ENCODE results near the gene DHX34.
"Not testable (repeated sequence)": the region's sequence is repeated elsewhere in the genome, so short reads cannot be mapped to it uniquely, and the experiment has no call there.

Gene DHX34

GRCh38 chr19:47411101-47411500 is 62.0 kb downstream of the DHX34 start:
- Histone ChIP-seq H3K9me3 (ENCODE audit: control insufficient read depth, insufficient read depth, low read depth, low read length) (no peaks in the 10 kb centered on the region), H3K27ac (ENCODE audit: extremely low read depth, low read depth, low read length) (no peak overlapping the region), H3K4me3 (ENCODE audit: low read depth, low read length) (no peak overlapping the region), H3K36me3 (ENCODE audit: control insufficient read depth in 2 of 2, insufficient read depth in 1 of 2, low read length in 2 of 2) (peaks cover 0 to 11% of the 10 kb centered on the region in 2 experiments; a peak in 2 of 3 replicates), H3K4me1 (ENCODE audit: control insufficient read depth, insufficient read depth, low read length) (no peaks in the 10 kb centered on the region)
- CTCF ChIA-PET = interaction anchor here (0.6 to 0.9 kb wide), 4 partner anchors 19 to 120 kb away, joined by 3 to 4 read pairs (median 3); partner anchors contain the start of gene DHX34
- TF ChIP-seq ZNF658 (tag by site-specific recombination; IDR thresholded peaks at IDR 0.05) (no peak), ZBTB11 (tag by site-specific recombination; conservative IDR thresholded peaks at IDR 0.05; ENCODE audit: low read depth) (no peak), ZBTB48 (tag by site-specific recombination; IDR thresholded peaks at IDR 0.05) (no peak), ZNF155 (tag by site-specific recombination; IDR thresholded peaks at IDR 0.05) (no peak), REPIN1 (tag by site-specific recombination; IDR thresholded peaks at IDR 0.05; ENCODE audit: low read depth) (no peak), ZNF362 (tag by site-specific recombination; IDR thresholded peaks at IDR 0.05) (no peak), HOXC10 (CRISPR knock-in tag; IDR thresholded peaks at IDR 0.05) (no peak), ZNF266 (tag by site-specific recombination; IDR thresholded peaks at IDR 0.05; ENCODE audit: low read depth) (no peak), TSHZ1 (tag by site-specific recombination; IDR thresholded peaks at IDR 0.05; ENCODE audit: borderline replicate concordance) (no peak)
- TF ChIP-seq, protein P1, sequence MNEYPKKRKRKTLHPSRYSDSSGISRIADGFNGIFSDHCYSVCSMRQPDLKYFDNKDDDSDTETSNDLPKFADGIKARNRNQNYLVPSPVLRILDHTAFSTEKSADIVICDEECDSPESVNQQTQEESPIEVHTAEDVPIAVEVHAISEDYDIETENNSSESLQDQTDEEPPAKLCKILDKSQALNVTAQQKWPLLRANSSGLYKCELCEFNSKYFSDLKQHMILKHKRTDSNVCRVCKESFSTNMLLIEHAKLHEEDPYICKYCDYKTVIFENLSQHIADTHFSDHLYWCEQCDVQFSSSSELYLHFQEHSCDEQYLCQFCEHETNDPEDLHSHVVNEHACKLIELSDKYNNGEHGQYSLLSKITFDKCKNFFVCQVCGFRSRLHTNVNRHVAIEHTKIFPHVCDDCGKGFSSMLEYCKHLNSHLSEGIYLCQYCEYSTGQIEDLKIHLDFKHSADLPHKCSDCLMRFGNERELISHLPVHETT (tag by site-specific recombination; IDR thresholded peaks at IDR 0.05) = no peak
- POLR2A ChIA-PET = no interaction called here

DNA sequence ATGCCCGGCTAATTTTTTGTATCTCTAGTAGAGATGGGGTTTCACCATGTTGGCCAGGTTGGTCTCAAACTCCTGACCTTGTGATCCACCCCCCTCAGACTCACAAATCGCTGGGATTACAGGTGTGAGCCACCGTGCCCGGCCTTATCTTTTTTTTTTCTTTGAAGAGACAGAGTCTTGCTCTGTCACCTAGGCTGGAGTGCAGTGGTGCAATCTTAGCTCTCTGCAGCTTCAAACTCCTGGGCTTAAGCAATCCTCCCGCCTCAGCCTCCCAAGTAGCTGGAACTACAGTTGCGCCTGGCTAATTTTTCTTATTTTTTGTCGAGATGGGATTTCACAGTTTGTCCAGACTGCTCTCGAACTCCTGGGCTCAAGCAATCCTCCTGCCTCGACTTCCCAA is 62.6 kb downstream of the DHX34 start:
- POLR2A ChIA-PET; H3K36me3 ChIP-seq (ENCODE audit: control insufficient read depth in 2 of 2, insufficient read depth in 1 of 2, low read length in 2 of 2); H3K4me1 ChIP-seq (ENCODE audit: control insufficient read depth, insufficient read depth, low read length); H3K27ac ChIP-seq (ENCODE audit: extremely low read depth, low read depth, low read length); H3K9me3 ChIP-seq (ENCODE audit: control insufficient read depth, insufficient read depth, low read depth, low read length); H3K4me3 ChIP-seq (ENCODE audit: low read depth, low read length): not testable (repeated sequence)
- CTCF ChIA-PET = interaction anchor here (0.7 to 0.9 kb wide), 3 partner anchors 20 to 62 kb away, joined by 3 to 4 read pairs (median 3); partner anchors contain the start of gene DHX34

DNA sequence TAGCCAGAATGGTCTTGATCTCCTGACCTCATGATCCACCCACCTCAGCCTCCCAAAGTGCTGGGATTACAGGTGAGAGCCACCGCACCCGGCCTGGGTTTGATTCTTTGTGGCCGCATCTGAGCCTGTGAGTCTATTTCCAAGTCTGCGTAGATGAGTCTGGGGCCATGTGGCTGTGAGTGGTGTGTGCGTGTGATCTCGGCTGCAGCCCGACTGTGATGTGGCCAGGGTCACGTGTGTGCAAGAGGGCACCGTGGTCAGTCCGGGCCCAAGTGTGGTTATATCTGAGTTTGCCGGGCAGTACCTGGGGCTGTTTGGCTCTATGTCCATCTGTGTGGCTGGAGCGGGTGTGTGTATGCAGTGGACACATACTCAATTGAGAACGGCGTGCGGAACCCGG is 64.8 kb downstream of the DHX34 start:
- no peak overlapping the region for H3K27ac ChIP-seq (ENCODE audit: extremely low read depth, low read depth, low read length)
- no peak overlapping the region for H3K4me3 ChIP-seq (ENCODE audit: low read depth, low read length)
- ChIA-PET CTCF (interaction anchor here (0.6 to 0.8 kb wide), 4 partner anchors 14 to 286 kb away, joined by 3 to 5 read pairs (median 3); no protein-coding TSS in a partner anchor), POLR2A (interaction anchor here (0.7 kb wide), 1 partner anchor 1714 kb away, joined by 3 read pairs; no protein-coding TSS in a partner anchor)
- H3K36me3 ChIP-seq (ENCODE audit: control insufficient read depth in 2 of 2, insufficient read depth in 1 of 2, low read length in 2 of 2) = peaks cover 0 to 7% of the 10 kb centered on the region in 2 experiments; a peak in 2 of 3 replicates
- H3K9me3 ChIP-seq (ENCODE audit: control insufficient read depth, insufficient read depth, low read depth, low read length) = no peaks in the 10 kb centered on the region
- no peaks in the 10 kb centered on the region for H3K4me1 ChIP-seq (ENCODE audit: control insufficient read depth, insufficient read depth, low read length)
- no peak for TF ChIP-seq ZNF121 (tag by site-specific recombination; IDR thresholded peaks at IDR 0.05)
- no peak for TF ChIP-seq ZNF621 (tag by site-specific recombination; IDR thresholded peaks at IDR 0.05)
- TF ChIP-seq, protein P2, sequence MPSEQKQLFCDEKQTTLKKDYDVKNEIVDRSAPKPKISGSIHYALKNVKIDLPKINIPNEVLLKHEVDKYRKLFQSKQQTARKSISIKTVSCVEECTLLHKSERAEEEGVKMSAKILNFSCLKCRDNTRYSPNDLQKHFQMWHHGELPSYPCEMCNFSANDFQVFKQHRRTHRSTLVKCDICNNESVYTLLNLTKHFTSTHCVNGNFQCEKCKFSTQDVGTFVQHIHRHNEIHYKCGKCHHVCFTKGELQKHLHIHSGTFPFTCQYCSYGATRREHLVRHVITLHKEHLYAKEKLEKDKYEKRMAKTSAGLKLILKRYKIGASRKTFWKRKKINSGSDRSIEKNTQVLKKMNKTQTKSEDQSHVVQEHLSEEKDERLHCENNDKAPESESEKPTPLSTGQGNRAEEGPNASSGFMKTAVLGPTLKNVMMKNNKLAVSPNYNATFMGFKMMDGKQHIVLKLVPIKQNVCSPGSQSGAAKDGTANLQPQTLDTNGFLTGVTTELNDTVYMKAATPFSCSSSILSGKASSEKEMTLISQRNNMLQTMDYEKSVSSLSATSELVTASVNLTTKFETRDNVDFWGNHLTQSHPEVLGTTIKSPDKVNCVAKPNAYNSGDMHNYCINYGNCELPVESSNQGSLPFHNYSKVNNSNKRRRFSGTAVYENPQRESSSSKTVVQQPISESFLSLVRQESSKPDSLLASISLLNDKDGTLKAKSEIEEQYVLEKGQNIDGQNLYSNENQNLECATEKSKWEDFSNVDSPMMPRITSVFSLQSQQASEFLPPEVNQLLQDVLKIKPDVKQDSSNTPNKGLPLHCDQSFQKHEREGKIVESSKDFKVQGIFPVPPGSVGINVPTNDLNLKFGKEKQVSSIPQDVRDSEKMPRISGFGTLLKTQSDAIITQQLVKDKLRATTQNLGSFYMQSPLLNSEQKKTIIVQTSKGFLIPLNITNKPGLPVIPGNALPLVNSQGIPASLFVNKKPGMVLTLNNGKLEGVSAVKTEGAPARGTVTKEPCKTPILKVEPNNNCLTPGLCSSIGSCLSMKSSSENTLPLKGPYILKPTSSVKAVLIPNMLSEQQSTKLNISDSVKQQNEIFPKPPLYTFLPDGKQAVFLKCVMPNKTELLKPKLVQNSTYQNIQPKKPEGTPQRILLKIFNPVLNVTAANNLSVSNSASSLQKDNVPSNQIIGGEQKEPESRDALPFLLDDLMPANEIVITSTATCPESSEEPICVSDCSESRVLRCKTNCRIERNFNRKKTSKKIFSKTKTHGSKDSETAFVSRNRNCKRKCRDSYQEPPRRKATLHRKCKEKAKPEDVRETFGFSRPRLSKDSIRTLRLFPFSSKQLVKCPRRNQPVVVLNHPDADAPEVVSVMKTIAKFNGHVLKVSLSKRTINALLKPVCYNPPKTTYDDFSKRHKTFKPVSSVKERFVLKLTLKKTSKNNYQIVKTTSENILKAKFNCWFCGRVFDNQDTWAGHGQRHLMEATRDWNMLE (tag by site-specific recombination; conservative IDR thresholded peaks at IDR 0.05; ENCODE audit: low read depth) = no peak
- no peak for TF ChIP-seq ZNF544 (tag by site-specific recombination; IDR thresholded peaks at IDR 0.05)
- no peak for TF ChIP-seq ZNF776 (tag by site-specific recombination; IDR thresholded peaks at IDR 0.05; ENCODE audit: borderline replicate concordance)
- TF ChIP-seq EGR2 (tag by site-specific recombination; IDR thresholded peaks at IDR 0.05; ENCODE audit: low read depth) = no peak
